Measurements from ENCODE around the gene KCNK10. TPM values are rescaled to one million over a fixed set of nuclear protein-coding genes. Genes with fewer than 3 reads are reported as not detected.

The KCNK10 gene
- total and polyA plus RNA-seq, 2 of the 8 experiments (the other 6 are each of a cell fraction or from before 2014, with no cell fraction given), result 0.45 to 0.63 TPM

DNA sequence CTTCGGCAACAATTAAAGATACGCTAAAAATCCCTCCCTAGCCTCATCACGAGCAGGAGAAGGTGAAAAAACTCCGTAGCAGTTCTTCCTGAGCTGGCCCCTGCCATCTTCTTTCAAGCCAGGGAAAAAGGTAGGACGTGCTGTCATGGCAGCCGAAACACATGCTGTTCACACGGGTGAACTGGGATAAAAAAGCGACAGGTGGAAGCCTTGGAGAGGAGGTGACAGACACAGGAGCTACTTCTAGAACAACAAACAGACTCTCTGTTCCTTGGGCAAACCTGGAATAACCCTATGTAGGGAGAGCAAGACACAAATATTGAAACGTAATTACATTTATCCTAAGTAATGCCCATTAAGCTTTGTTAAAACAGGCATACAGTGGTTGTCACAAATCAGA, 81.3 kb downstream of the KCNK10 start (continued):
- TF ChIP-seq RAD21 (IDR thresholded peaks at IDR 0.05 in 1 of 2, conservative IDR thresholded peaks at IDR 0.05 in 1 of 2; ENCODE audit: low read depth in 2 of 2, low read length in 2 of 2) (no peak), NANOG (IDR thresholded peaks at IDR 0.05; ENCODE audit: insufficient read depth, low read depth, low read length, poor library complexity, severe bottlenecking) (no peak), CBX5 (IDR thresholded peaks at IDR 0.05; ENCODE audit: low read depth, low read length) (no peak), HDAC2 (IDR thresholded peaks at IDR 0.05; ENCODE audit: borderline replicate concordance in 1 of 2, low read depth in 2 of 2, low read length in 2 of 2) (no peak)
- TF ChIP-seq, protein P1, sequence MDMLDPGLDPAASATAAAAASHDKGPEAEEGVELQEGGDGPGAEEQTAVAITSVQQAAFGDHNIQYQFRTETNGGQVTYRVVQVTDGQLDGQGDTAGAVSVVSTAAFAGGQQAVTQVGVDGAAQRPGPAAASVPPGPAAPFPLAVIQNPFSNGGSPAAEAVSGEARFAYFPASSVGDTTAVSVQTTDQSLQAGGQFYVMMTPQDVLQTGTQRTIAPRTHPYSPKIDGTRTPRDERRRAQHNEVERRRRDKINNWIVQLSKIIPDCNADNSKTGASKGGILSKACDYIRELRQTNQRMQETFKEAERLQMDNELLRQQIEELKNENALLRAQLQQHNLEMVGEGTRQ (IDR thresholded peaks at IDR 0.05; ENCODE audit: low read length), result no peak

All from H1 (cell line).